MG63 (cell line): ENCODE data around the gene TMEM38B. TPM values are rescaled to one million over a fixed set of nuclear protein-coding genes. Genes with fewer than 3 reads are reported as not detected.
A peak's percentile ranks its signal among the peaks of the same experiment; 100 is the strongest.

Source experiments
- DNase-seq: peaks from one replicate; pipeline ENCODE4 v3.0.0-alpha.2; 2020
- H3K27me3 ChIP-seq: fragments of 250-450 bp; sonication (Bioruptor Pico); 2 replicates; pipeline ENCODE4 v1.5.1; 2020; ENCODE audit warnings: mild to moderate bottlenecking, moderate library complexity
- H3K36me3 ChIP-seq: fragments of 250-450 bp; sonication (Bioruptor Pico); 2 replicates; pipeline ENCODE4 v1.5.1; 2020; ENCODE audit warnings: mild to moderate bottlenecking, moderate library complexity
- H3K4me3 ChIP-seq: fragments of 250-450 bp; sonication (Bioruptor Pico); 2 replicates; pipeline ENCODE4 v1.5.1; 2020; ENCODE audit warnings: mild to moderate bottlenecking, moderate library complexity
- H3K9me3 ChIP-seq: fragments of 250-450 bp; sonication (Bioruptor Pico); 2 replicates; pipeline ENCODE4 v1.5.1; 2020; ENCODE audit warnings: mild to moderate bottlenecking, moderate library complexity
- total RNA-seq: library from RNA; depleted of rRNA; stranded (reverse); fragments of >200 nt; shearing (Covaris generic); gene quantifications from 2 replicates; pipeline ENCODE4 v1.2.3, GENCODE V29; 2014; ENCODE audit warnings: low replicate concordance; rRNA removed

TMEM38B gene
- total RNA-seq = 6.8 and 10.8 TPM in 2 replicates

GRCh38 chr9:105694190-105694847 lies at the start of gene TMEM38B:
Gene TMEM38B, plus strand, starts transcription at chr9:105694541. Its CDS starts 120 bp downstream, at chr9:105694661.
- H3K9me3 ChIP-seq = no peaks in the 10 kb centered on the region
- H3K4me3 ChIP-seq = peak within 1 kb of the TSS; percentile 65
- DNase-seq = peak; percentile 74
- no peaks in the 10 kb centered on the region for H3K36me3 ChIP-seq
- peaks cover 28% of the 10 kb centered on the region for H3K27me3 ChIP-seq

GRCh38 chr9:105646879-105647594 lies 47.3 kb upstream of the TMEM38B start:
- no peak for DNase-seq
- Histone ChIP-seq H3K9me3 (no peaks in the 10 kb centered on the region), H3K4me3 (no peak overlapping the region), H3K36me3 (no peaks in the 10 kb centered on the region), H3K27me3 (no peaks in the 10 kb centered on the region)

- Histone ChIP-seq H3K27me3 (no peaks in the 10 kb centered on the region), H3K4me3 (no peak overlapping the region), H3K36me3 (no peaks in the 10 kb centered on the region), H3K9me3 (no peaks in the 10 kb centered on the region)
- no peak for DNase-seq
These were observed 46.6 kb upstream of the TMEM38B start for GRCh38 chr9:105647595-105648349.

GRCh38 chr9:105651806-105652205 lies 42.5 kb upstream of the TMEM38B start:
- Histone ChIP-seq H3K9me3 (no peaks in the 10 kb centered on the region), H3K27me3 (no peaks in the 10 kb centered on the region), H3K36me3 (no peaks in the 10 kb centered on the region), H3K4me3 (no peak overlapping the region)
- no peak for DNase-seq

GRCh38 chr9:105656131-105656921 lies 38.0 kb upstream of the TMEM38B start:
- peak overlapping the region; percentile 25 for H3K4me3 ChIP-seq
- H3K9me3 ChIP-seq = no peaks in the 10 kb centered on the region
- DNase-seq = peak; percentile 3

GRCh38 chr9:105658351-105658750 lies 36.0 kb upstream of the TMEM38B start:
- no peaks in the 10 kb centered on the region for H3K36me3 ChIP-seq
- H3K27me3 ChIP-seq = no peaks in the 10 kb centered on the region
- DNase-seq = no peak
- no peaks in the 10 kb centered on the region for H3K9me3 ChIP-seq
- H3K4me3 ChIP-seq = no peak overlapping the region

More at GRCh38 chr9:105656131-105656921, 38.0 kb upstream of the TMEM38B start:
- no peaks in the 10 kb centered on the region for H3K27me3 ChIP-seq
- H3K36me3 ChIP-seq = no peaks in the 10 kb centered on the region

- no peak for DNase-seq
- H3K27me3 ChIP-seq = no peaks in the 10 kb centered on the region
- no peak overlapping the region for H3K4me3 ChIP-seq
- H3K36me3 ChIP-seq = no peaks in the 10 kb centered on the region
- H3K9me3 ChIP-seq = no peaks in the 10 kb centered on the region
These were observed 33.3 kb upstream of the TMEM38B start for GRCh38 chr9:105661011-105661410.

- no peaks in the 10 kb centered on the region for H3K9me3 ChIP-seq
- no peak within 1 kb of the TSS for H3K4me3 ChIP-seq
- no peaks in the 10 kb centered on the region for H3K36me3 ChIP-seq
- no peaks in the 10 kb centered on the region for H3K27me3 ChIP-seq
- no peak for DNase-seq
These were observed 31.9 kb upstream of the TMEM38B start, which contains the start of gene TAL2 for GRCh38 chr9:105662184-105663104. Gene TAL2, plus strand, starts transcription at chr9:105662457. Its CDS starts 40 bp downstream, at chr9:105662497.

GRCh38 chr9:105663914-105664313 lies 30.4 kb upstream of the TMEM38B start:
- H3K36me3 ChIP-seq = no peaks in the 10 kb centered on the region
- DNase-seq = no peak
- H3K27me3 ChIP-seq = no peaks in the 10 kb centered on the region
- H3K9me3 ChIP-seq = no peaks in the 10 kb centered on the region
- H3K4me3 ChIP-seq = no peak overlapping the region

- Histone ChIP-seq H3K27me3 (no peaks in the 10 kb centered on the region), H3K36me3 (no peaks in the 10 kb centered on the region), H3K9me3 (no peaks in the 10 kb centered on the region), H3K4me3 (no peak overlapping the region)
- DNase-seq = no peak
These were observed 26.5 kb upstream of the TMEM38B start for GRCh38 chr9:105667867-105668266.

- Histone ChIP-seq H3K36me3 (no peaks in the 10 kb centered on the region), H3K9me3 (no peaks in the 10 kb centered on the region), H3K4me3 (no peak overlapping the region), H3K27me3 (no peaks in the 10 kb centered on the region)
- DNase-seq = no peak
These were observed 24.0 kb upstream of the TMEM38B start for GRCh38 chr9:105670315-105670714.

GRCh38 chr9:105670775-105671174 lies 23.6 kb upstream of the TMEM38B start:
- no peak overlapping the region for H3K4me3 ChIP-seq
- H3K36me3 ChIP-seq = no peaks in the 10 kb centered on the region
- no peaks in the 10 kb centered on the region for H3K27me3 ChIP-seq

GRCh38 chr9:105672711-105673234 lies 21.6 kb upstream of the TMEM38B start:
- no peaks in the 10 kb centered on the region for H3K9me3 ChIP-seq
- no peaks in the 10 kb centered on the region for H3K27me3 ChIP-seq
- no peak for DNase-seq
- H3K4me3 ChIP-seq = no peak overlapping the region
- no peaks in the 10 kb centered on the region for H3K36me3 ChIP-seq

More at GRCh38 chr9:105670775-105671174, 23.6 kb upstream of the TMEM38B start:
- no peaks in the 10 kb centered on the region for H3K9me3 ChIP-seq
- DNase-seq = no peak

- no peaks in the 10 kb centered on the region for H3K9me3 ChIP-seq
- no peaks in the 10 kb centered on the region for H3K36me3 ChIP-seq
- no peak for DNase-seq
- H3K4me3 ChIP-seq = no peak overlapping the region
- H3K27me3 ChIP-seq = no peaks in the 10 kb centered on the region
These were observed 20.4 kb upstream of the TMEM38B start for GRCh38 chr9:105673850-105674387.

GRCh38 chr9:105676351-105676923 lies 17.9 kb upstream of the TMEM38B start:
- Histone ChIP-seq H3K36me3 (no peaks in the 10 kb centered on the region), H3K9me3 (0 out of 2 replicates have a peak, but pooled peaks cover 4% of the 10 kb centered on the region), H3K27me3 (no peaks in the 10 kb centered on the region), H3K4me3 (no peak overlapping the region)
- DNase-seq = no peak
